OCI-M2 (cell line): Measurements from ENCODE around the gene DNAH17.

Experiments used
- DNase-seq: peaks from one replicate; lab custom pipeline; 2025; ENCODE audit not compliant: unreplicated experiment; lab: John Stamatoyannopoulos, UW

DNAH17 gene

DNA sequence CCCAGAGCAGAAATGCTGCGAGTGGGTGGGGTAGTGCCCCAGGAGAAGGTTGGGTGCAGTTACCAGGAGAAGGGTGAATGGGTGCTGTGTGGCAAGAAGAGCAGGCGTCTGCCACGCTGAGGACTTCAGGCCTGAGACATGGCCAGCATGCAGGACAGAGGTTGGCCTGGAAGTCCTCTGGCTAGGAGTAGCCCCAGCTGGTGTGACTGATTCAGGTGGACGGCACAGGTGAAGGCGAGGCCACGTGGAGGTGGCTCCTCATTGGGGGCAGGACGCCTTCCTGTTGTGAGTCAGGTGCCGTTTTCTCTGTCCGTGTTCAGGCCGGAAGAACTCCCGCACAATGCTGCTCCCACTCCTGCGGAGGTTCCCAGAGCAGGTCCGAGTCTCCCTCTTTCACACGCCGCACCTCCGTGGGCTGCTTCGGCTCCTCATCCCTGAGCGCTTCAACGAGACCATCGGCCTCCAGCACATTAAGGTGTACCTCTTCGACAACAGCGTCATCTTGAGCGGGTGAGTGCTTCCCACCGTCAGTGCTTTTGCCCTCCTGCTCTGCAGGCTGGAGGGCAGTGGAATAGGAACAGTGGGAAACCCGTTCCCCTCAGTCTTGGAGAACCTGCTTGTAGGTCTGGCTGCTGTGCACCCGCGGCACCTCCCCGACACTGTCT, 178.0 kb downstream of the DNAH17 start:
- DNase-seq: no peak

DNA sequence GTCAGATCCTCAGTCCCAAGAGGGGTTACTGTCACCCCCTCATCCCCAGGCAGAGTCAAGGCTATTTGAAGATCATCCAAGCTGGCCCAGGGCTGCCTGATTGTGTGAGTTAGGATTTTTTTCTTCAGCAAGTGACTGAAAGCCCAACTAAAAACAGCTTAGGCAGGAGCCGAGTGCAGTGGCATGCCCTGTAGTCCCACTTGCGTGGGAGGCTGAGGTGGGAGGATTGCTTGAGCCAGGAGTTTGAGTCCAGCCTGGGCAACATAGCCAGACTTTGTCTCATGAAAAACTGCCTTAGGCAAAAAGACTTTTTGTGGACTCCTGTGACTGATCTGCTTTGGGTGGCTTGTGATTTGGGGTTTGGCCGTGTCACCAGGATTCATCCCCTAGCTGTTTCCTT, 178.8 kb downstream of the DNAH17 start:
- no peak for DNase-seq

DNA sequence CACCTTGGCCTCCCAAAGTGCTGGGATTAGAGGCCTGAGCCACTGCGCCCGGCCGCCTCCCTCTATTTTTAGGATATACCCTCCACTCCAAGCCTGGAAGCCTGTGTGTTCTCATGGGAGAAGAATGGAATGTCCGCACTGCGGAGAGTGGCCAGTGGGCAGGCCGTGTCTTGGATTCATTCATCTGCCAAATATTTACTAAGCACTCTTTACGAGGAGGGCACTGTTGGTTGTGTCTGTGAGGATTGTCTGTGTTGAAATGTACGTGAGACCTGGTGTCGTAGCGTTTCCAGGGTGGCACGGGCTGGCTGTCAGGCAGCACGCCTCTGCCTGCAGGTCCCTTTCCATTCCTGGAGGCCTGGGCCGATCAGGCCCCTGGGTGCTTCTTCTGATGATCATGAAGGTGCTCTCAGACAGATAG, 179.5 kb downstream of the DNAH17 start:
- no peak for DNase-seq

DNA sequence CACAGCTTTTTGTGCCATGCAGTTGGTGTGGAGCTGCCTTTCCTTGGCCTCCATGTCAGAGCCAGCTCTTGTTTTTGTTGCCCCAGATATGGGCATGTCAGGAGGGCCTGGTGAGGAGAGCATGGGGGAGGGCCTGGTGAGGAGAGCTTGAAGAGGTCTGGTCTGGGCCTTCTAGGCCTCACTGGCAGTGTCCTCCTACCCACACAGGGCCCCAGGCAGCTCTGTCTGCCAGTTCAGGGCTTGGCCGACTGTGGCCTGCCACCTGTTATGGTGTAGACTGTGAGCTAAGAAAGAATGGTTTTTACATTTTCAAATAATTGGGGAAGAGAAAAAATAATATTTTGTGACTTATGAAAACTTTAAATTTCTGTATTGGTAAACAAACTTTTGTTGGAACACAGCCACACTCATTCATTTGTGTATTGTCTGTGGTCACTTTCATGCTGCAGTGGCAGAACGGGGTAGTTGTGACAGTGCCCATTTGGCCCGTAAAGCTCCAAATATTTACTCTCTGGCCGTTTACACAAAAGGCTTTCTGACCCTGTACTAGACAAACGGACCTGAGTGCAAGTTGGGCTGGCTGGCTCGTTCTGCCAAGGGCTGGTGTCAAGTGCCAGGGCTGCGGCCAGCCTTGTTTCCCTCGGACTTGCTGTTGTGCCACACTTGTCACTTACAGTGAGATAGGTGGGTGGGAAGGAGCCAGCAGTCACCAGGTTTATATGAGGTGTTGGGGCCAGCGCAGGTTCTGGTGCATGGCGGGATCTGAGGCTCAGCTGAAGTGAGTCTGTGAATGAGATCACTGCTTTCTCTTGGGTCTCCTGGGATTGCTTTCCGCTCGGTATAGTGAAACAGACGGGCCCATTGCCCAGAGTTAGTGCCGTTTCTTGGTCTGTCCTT, 180.5 kb downstream of the DNAH17 start:
- no peak for DNase-seq

DNA sequence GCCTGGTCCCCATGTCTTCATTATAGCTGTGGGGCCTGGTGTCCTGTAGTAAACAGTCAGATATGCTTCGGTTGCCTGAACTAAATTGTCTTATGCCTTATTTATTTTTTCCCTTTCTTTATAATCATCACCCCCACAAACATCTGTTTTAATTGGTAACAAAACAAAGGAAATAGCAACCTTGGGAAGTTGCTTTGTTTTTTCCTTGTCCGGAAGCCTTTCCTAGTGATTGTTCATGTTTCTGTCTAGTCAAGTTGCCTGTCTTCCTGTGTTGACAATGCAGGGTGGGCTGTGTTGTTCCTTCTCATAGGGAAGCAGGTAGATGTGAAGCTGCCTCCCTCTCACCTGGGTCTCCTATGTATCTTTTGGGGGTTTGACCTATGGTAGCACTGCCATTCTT, 182.0 kb downstream of the DNAH17 start:
- no peak for DNase-seq

DNA sequence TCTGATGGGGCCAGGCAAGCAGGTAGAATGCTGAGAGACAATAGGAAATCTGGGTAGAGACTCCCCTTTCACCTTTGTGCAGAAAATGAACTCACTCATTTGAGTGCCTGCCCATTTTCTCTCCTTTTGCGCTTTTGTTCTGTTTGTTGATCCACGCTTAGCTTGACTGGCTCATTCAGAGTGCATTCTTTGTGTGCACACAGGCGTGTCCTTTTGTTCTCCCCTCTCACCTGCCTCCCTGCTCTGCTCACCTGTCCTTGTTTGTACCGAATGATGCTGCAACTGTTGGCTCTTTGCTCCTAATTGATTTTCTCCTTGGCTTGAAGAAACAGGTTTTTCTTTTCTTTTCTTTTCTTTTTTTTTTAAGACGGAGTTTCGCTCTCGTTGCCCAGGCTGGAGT, 183.0 kb downstream of the DNAH17 start:
- no peak for DNase-seq

DNA sequence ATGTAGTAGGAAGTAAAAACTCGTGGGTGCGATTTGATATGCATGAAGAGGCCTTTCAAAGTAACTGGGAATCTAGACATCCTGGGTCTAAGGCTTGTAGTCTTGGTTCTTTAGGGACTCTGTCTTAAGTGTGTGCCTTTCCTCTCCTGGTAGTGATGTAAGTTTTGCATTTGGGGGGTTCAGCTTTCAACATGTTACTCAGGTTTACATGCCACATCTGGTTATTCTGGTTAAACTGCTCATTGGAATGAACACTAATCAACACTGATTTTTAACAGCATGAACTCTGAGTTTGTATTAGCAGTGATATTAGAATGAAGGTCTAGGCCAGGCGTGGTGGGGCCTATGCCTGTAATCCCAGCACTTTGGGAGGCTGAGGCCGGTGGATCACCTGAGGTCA, 183.6 kb downstream of the DNAH17 start:
- DNase-seq: no peak

DNA sequence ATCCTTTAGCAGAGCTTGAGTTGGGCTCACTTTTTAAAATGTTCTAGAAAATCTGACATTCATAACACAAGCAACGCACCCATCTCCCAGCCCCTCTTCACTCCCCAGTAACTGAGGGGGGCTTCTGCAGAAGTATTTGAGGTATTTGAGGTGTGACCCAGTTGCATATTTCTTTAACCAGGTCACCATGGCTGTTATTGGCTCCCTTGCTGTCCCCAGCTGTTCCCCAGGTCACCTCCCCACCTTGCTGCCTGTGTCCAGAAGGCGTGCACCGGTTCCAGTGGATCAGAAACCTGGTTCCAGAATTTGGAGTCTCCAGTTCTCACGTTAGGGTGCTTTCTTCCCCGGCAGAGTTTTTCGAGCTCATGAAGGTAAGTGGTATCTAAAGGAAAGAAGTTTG, 184.9 kb downstream of the DNAH17 start:
- DNase-seq: no peak

DNA sequence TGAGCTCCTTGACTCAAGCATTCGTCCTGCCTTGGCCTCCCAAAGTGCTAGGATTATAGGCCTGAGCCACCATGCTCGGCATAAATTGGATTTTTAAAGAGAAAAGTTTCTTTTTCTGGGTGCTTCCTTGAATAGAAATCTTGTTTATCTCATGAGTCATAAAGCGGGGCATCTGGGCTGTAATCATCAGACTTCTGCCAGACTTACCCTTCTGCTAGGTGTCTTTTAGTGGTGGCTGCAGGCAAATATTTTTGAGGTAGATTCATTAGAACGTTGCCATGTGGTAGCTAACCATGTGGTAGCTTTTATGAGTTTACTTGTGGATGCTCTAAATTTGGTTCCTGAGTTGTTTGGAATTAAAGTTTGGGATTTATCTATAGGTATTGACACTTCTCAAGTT, 185.4 kb downstream of the DNAH17 start:
- DNase-seq: no peak

DNA sequence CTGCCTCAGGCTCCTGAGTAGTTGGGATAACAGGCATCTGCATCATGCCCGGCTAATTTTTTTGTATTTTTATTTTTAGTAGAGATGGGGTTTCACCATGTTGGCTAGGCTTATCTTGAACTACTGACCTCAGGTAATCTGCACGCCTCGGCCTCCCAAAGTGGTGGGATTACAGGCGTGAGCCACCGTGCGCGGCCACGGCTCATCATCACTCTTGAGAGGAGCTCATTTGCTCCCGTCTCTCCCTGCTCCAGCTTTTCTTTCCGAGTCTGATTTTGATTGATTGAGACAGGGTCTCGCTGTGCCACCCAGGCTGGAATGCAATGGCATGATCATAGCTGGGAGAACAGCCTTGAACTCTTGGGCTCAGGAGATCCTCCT, 186.2 kb downstream of the DNAH17 start:
- no peak for DNase-seq

DNA sequence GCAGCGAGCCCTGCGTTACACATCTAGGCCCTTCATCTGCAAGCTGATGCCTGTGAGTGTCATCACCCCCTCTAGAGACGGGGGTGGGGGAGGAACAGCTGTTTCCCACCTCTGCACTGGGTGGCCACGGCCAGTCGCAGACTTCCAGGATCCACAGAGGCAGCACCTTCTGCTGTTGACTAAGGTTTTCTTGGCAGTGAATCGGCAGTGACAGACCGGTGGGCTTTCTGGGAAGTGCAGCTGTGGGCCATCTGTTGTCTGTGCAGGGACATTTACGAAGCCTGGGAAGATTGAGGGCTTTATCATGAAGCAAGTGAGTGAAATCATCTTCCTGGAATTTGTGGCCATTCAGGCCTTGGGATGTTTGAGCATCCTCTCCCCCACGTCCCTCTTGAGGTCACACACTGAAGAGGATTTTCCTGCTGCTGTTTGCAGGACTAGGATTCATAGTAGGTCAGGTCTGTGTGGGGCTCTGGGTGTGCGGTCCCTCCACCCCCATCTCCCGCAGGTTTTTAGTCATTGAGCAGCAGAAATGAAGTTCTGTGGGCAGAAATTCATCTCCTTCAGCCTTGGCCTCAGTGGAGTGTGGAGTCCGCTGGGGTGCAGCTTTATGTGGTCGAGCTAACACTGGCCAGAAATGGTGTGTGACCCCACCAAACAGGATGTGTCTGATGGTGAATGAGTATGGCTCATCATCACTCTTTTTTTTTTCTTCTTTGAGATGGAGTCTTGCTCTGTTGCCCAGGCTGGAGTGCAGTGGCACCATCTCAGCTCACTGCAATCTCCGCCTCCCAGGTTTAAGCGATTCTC, 186.8 kb downstream of the DNAH17 start:
- DNase-seq: no peak

DNA sequence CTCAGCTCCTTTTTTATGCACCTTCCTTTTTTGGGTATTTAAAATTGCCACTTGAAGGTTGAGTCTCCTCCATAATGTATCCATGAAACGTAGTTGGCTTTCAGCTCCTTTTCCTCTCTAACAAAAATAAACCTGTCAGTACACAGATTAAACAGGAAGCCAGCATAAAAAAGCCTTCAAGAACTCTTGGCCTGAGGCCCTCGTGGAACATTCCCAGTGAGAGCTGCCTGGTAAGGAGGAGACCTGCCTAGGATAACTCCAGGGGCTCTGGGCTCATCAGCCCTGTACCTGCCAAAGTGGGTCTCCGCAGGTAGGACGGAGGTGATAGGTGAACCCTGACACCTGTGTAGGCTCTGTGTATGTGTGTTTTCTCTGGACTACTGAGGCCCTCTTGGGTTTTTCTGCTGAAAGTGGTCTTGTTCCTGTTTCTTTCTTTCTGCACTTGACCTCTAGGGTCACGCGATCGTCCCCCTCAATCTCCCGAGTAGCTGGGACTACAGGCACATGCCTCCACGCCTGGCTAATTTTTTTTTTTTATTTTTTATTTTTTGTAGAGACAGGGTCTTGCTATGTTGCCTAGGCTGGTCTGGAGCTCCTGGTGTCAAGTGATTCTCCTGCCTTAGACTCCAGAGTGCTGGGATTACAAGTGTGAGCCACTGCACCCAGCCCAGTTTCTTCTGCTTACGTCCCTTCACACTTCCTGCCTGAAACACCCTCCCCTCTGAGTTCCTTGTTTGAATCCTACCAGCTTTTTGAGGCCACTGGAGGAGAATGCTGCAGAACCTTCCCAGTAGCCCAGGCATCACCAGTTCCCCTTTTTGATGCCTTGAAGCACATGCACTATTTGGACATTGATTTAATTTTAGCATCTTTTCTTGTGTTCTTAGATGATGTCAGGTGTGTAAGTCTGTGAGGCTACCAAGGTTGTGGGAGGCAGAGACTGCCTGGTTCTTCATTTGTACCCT, 188.9 kb downstream of the DNAH17 start:
- no peak for DNase-seq

DNA sequence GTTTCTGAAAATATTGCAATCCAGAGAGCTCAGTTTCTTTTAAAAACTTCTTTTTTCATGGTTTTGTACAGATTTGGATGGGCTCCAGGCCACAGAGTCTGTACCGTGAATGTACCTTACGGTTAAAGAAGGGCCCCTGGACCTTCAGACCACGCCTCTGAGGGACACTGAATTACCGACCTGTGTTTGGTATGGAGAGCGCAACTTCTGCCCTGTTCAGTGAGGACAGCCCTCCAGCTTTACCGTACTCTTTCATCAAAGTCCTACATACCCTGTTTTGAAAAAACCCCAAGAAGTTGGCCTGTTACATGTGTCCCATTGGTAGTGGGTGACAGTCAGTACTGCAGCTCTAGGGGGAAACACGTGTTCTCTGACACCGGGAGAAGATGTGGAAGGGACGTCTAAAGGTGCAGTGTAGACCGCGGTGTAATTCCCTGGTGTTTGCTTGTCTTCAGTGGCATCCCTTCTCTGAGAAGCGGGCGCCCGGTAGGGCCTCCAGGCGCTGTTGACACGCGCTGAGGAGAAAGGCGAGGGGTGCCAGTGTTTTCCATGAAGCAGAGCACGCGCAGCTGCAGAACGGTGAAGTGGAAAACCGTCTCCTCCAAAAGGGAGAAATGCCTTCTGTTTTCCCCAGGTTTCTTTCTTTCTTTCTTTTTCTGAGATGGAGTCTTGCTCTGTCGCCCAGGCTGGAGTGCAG, 192.6 kb downstream of the DNAH17 start:
- DNase-seq: no peak

DNA sequence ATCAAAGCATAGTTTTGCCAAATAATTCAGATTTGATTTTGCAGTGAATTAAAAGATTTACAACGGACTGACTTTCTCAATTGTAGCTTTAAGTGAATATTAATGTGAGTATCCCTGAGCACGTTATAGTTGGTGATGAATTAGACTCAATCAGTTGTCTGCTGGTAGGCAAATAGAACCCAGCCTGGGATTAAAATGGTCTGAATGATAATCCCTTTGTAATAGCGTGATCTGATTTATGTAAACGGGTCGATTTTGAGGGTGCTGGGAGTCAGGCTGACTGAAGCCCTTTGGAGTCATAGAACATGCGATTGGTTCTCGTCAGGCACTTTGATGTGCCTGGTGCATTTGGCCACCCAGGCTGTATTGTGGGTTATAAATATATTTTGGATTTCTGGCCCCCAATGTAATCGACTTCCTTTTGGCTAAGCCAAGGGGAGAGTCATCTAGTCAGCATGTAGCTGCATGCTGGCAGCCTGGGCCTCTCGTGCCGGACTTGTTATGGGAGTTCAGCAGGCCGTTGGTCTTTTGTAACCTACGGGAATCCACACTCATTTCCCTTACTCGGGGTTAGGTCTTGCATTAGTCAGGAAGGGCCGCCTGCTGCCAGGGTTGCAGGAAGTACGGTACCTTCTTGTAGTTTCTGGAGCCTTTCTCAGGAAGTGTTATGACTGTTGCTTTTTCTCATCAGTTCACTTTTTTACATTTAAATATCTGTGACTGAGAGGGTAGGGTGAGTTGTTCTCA, 193.3 kb downstream of the DNAH17 start:
- DNase-seq: no peak

DNA sequence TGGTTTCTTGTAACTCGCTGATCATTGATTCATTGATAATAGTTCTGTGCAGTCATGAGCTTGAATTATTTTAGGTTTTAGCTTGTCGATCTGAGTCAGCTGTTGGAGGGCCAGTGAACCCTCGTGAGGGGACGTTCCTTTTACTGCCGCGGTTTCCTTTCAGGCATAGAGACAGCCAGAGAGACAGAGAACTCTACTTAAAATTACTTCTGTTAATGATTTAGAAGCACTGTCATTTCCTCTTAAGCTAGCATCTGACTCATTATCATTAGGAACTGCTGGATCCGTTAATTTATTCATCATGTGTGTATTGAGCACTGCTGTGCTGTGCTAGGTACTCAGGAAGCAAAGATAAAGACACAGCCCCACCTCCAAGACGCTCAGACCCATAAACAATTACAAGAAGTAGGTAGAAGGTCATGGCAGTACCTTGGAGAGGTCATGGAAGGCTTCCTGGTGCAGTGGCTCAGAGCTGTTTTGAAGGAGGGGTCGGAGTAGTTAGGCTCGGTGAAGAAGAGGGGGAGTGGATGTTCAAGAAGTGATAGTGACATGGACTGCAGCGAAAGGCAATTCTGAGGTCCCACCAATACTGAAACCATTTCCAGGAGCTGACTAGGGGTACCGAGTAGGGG, 195.5 kb downstream of the DNAH17 start:
- no peak for DNase-seq

DNA sequence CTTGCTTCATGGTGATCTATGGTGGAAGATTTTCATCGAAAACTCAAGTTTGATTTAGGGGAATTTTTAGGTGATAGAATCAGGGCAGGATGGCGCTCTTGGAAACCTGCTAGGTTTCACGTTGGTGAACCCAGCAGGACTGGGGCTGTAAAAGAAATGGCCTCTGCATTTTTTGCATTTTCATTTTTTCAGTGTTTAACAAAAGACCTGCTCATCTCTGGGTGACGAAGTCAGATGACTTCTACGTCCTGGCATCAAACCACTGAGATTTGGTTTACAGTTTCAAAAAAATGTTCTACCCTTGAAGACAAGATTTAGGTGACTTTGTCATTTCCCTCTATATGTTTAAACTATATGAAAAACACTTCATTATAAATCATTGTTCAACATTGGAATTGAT, 196.8 kb downstream of the DNAH17 start:
- no peak for DNase-seq

DNA sequence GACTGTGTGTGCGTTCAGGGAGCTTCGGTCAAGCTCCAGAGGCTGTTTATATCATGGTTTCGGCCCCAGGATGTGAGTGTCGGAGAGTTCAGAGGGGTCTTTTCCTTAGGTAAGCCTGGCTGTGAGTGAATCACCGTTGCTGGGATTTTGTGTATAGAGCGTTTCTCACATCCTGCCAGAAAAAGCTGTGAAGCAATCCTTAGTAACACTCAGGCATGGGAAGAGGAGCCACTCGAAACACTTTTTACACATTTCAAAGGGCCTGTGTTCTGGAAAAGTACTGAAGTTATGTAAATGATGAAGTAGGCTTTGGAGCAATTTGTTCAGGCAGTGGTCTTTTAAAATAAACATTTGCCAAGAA, 198.1 kb downstream of the DNAH17 start:
- no peak for DNase-seq

DNA sequence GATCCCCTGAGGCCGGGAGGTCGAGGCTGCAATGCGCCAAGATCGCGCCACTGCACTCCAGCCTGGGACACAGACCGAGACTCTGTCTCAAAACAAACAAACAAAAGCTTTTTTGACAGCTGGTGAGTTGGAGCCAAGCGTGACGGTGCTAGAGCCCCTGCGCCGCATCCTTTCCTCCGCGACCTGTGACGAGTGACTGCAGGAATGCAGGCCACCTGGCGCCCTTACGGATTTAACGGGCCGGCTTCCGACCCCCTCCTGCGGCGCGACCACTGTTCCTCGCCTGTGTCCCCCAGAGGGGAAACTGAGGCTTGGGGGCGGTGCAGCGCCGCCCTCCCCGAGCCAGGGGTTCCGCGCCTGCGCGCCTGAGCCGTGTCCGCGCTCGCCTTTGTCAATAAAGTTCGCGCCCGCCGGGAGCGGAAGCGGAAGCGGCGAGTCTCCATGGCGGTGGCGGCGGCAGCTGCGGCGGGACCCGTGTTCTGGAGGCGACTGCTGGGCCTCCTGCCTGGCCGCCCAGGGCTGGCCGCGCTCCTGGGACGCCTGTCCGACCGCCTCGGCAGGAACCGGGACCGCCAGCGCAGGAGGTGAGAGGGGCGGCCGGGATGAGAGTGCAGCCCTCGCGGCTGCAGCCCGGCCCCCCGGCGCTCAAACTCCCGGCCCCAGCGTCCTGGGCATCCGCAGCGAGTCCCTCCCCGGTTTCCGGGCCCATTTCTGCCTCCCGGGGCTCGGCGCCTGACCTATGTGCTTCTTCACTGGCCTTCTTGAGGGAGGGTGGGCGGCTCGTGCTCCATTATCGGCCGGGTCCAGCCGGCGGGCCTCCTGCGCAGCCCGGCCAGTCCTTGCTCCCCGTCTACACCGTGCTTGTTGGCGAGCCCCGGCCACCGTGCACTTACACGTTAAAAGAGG, 198.7 kb downstream of the DNAH17 start, which contains the start of gene PGS1:
TSS of gene PGS1 (plus strand) at position 425 of the 906 bp plus-strand sequence. CDS start at position 442, 17 bp downstream.
- no peak for DNase-seq
